Nucleus accumbens (tissue), 56 donors: ENCODE measurements around the gene ARHGAP26.
A peak's percentile ranks its signal among the peaks of the same experiment; 100 is the strongest.

Experiments used
- DNase-seq, 56 donors: peaks; one replicate each; lab custom pipeline; 2025; lab: John Stamatoyannopoulos, UW

Gene ARHGAP26

GRCh38 chr5:142769793-142770649, at the start of gene ARHGAP26:
TSS of gene ARHGAP26 (plus strand) at chr5:142770377. CDS start at chr5:142770762, 385 bp downstream.
- DNase-seq, result peak; percentile 55 to 99 (median 94)

- DNase-seq, result no peak
These were observed 49.4 kb upstream of the ARHGAP26 start for GRCh38 chr5:142720641-142721271.

- no peak for DNase-seq
These were observed 48.0 kb upstream of the ARHGAP26 start for GRCh38 chr5:142722146-142722545.

- peak in 11 of 56 donors; percentile 6 to 53 (median 13) for DNase-seq
These were observed 47.3 kb upstream of the ARHGAP26 start for GRCh38 chr5:142722896-142723295.

DNA sequence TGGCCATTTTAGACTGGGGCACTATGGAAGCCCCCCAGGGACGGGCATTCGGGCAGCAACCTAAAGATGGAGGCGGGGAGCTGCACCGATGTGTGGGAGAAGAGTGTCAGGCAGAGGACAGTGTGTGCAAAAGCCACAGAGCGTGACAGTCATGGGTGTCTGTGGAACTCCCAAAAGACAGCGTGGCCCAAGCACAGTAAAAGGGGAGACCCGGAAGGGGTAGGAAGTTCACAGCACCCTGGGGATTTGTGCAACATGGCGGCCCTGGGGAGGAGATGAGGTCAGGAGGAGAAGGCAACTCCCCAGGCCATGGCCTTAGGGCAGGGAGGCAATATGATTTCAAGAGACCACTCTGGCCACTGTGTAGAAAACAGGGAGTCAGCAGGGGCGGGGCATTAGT, 45.4 kb upstream of the ARHGAP26 start:
- no peak for DNase-seq

GRCh38 chr5:142725231-142726187, 44.7 kb upstream of the ARHGAP26 start:
- DNase-seq, result no peak

- no peak for DNase-seq
These were observed 43.9 kb upstream of the ARHGAP26 start for GRCh38 chr5:142726188-142726731.

DNA sequence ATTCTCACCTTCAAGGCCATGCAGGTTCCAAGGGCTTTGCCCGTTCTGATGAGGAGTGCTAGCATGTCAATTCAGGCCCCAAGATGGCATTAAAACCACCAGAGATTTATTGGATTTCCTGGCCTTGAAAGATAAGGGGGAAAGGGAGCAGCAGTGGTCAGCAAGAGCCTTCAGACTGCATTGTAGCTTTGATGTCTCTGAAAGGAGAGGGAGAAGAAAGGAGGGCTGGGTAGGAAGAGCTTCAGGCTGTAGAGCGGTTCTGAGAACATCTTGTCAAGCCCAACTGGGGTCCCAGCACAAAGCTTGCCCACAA, 42.5 kb upstream of the ARHGAP26 start:
- DNase-seq, result no peak

- no peak for DNase-seq
These were observed 34.6 kb upstream of the ARHGAP26 start for GRCh38 chr5:142735323-142736246.

GRCh38 chr5:142736247-142736632, 33.9 kb upstream of the ARHGAP26 start:
- DNase-seq, result no peak

- no peak for DNase-seq
These were observed 33.0 kb upstream of the ARHGAP26 start for GRCh38 chr5:142737179-142737578.

- no peak for DNase-seq
These were observed 29.5 kb upstream of the ARHGAP26 start for GRCh38 chr5:142740474-142741242.

- DNase-seq, result no peak
These were observed 26.4 kb upstream of the ARHGAP26 start for GRCh38 chr5:142743592-142744441.

DNA sequence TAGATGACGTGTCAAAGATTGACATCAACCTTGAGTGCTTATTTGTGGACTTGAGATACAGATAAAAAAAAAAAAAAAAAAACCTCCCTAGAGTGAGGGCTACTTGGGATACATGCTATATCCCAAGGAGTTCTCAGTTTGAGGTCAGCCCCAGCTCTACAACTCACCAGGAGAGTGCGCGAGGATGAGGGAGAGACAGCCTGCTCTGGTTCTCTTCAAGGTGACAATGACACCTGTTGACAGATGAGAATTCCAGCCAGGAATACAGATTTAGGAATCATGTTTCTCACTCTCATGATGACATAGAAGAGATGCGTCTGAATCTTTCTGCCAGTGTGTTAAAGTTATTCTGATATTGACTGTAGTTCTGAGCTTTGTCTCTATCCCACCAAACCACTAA, 24.9 kb upstream of the ARHGAP26 start:
- DNase-seq, result no peak

DNA sequence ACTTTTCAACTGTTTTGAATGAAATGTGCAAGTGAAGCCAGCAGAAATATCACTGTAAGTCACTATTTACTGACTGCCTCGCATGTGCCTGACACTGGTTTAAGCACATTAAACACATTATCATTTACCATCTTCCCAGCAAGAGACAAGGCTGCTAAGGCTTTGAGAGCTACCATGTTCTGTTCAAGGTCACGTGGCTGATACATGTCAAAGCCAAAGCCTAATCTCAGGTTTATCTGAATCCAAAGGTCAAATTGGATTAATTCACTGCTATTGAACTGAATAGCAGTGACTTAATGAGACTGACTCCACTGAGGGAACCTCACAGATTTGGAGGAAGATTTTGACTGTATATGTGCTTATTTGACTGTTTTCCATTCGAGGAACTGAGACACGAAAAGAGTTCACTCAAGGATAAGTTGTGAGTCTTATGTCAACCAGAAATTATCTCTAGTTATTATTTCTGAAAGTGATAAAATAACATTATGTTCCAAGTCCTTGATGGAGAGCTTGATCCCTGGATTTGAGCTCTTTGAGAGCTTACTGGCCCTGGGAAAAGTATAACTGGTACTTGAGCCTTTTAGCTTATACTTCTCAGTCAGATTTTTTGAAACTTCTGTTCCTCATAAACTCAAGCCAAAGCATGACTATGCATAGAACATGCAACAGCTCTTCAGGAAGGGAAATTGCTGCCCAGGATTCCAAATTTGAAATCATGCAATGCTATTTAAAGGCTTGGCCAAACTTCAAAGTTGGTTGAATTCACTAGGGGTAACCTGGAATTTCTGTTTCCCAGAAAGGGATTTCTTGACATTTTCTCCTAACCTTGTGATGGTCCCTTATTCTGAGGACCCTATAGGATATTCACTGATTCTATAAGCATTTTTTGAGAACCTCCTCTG, 23.4 kb upstream of the ARHGAP26 start:
- no peak for DNase-seq

- no peak for DNase-seq
These were observed 22.0 kb upstream of the ARHGAP26 start for GRCh38 chr5:142748132-142748531.
